A549 (cell line): Measurements from ENCODE around the gene TMEM106B.
A peak's percentile ranks its signal among the peaks of the same experiment; 100 is the strongest.

Experiments used
- CHD2 ChIP-seq: fragments of 150-350 bp; IDR thresholded peaks from 2 replicates; pipeline ENCODE4 v1.6.1; 2014; ENCODE audit warnings: low read length; ENCODE audit not compliant: partially characterized antibody
- CTCF ChIP-seq: fragments of >200 bp; sonication (Bioruptor Twin); formaldehyde crosslinking; IDR thresholded peaks from 3 replicates; pipeline ENCODE4 v1.5.1; 2016
- JUN ChIP-seq, 2 experiments: fragments of >200 bp; sonication (Bioruptor Twin); formaldehyde crosslinking; IDR thresholded peaks; 2 replicates in 1 of 2; 3 replicates in 1 of 2; pipeline ENCODE4 v1.6.1; 2016 to 2017
- MAFK ChIP-seq: fragments of 450-650 bp; IDR thresholded peaks from 2 replicates; pipeline ENCODE4 v1.6.1; 2014; ENCODE audit not compliant: partially characterized antibody
- PHF8 ChIP-seq: fragments of 200-600 bp; sonication (generic); IDR thresholded peaks from 2 replicates; pipeline ENCODE4 v1.6.1; 2016; ENCODE audit warnings: low read depth, mild to moderate bottlenecking, antibody characterized with exemption, moderate library complexity, borderline replicate concordance
- POLR2A ChIP-seq: IDR thresholded peaks from 2 replicates; pipeline ENCODE4 v1.6.1; 2012; ENCODE audit warnings: mild to moderate bottlenecking, low read length
- POLR2AphosphoS2 ChIP-seq: conservative IDR thresholded peaks from 2 replicates; pipeline ENCODE4 v1.6.1; 2012; ENCODE audit warnings: low read length, improper control_type of control experiment, inconsistent platforms
- RAD21 ChIP-seq, 2 experiments: fragments of >200 bp in 1 of 2; sonication (Bioruptor Twin) in 1 of 2; formaldehyde crosslinking in 1 of 2; IDR thresholded peaks in 1 of 2; conservative IDR thresholded peaks in 1 of 2; 2 replicates in 1 of 2; 3 replicates in 1 of 2; pipeline ENCODE4 v1.6.1; 2012 to 2018; ENCODE audit warnings: inconsistent platforms in 1 of 2
- RNF2 ChIP-seq: fragments of 200-600 bp; sonication (generic); IDR thresholded peaks from 2 replicates; pipeline ENCODE4 v1.6.1; 2016; ENCODE audit warnings: low read depth, mild to moderate bottlenecking, antibody characterized with exemption, moderate library complexity, borderline replicate concordance
- TF ChIP-seq, protein P1 (sequence below): fragments of 450-650 bp; IDR thresholded peaks from 2 replicates; pipeline ENCODE4 v1.6.1; 2014; ENCODE audit warnings: antibody characterized with exemption
- TF ChIP-seq, protein P2 (sequence below): IDR thresholded peaks from 2 replicates; pipeline ENCODE4 v1.6.1; 2012

- TF ChIP-seq CHD2 (no peak), POLR2A (no peak), RAD21 (conservative IDR thresholded peaks at IDR 0.05 in 1 of 2, IDR thresholded peaks at IDR 0.05 in 1 of 2) (peak in 1 of 2 experiments; percentile 38; a peak in 2 of 5 replicates), POLR2AphosphoS2 (no peak), MAFK (no peak), CTCF (peak; percentile 3; the same call in 2 of the 3 replicates), JUN (IDR thresholded peaks at IDR 0.05) (no peak), PHF8 (no peak), RNF2 (no peak)
- TF ChIP-seq, protein P1, sequence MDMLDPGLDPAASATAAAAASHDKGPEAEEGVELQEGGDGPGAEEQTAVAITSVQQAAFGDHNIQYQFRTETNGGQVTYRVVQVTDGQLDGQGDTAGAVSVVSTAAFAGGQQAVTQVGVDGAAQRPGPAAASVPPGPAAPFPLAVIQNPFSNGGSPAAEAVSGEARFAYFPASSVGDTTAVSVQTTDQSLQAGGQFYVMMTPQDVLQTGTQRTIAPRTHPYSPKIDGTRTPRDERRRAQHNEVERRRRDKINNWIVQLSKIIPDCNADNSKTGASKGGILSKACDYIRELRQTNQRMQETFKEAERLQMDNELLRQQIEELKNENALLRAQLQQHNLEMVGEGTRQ: no peak
- TF ChIP-seq, protein P2, sequence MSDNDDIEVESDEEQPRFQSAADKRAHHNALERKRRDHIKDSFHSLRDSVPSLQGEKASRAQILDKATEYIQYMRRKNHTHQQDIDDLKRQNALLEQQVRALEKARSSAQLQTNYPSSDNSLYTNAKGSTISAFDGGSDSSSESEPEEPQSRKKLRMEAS: no peak
Measured at GRCh38 chr7:12291870-12292269, 80.8 kb downstream of the TMEM106B start.
